NCI-H510A (cell line): ENCODE results near the gene GNAI2.
"Not testable (repeated sequence)": the region's sequence is repeated elsewhere in the genome, so short reads cannot be mapped to it uniquely, and the experiment has no call there.

Experiments
- DNase-seq: peaks from one replicate; lab custom pipeline; 2025; lab: John Stamatoyannopoulos, UW

The GNAI2 gene

GRCh38 chr3:50264383-50264963 is 28.5 kb downstream of the GNAI2 start:
- DNase-seq, result no peak

- DNase-seq, result no peak
Measured at GRCh38 chr3:50264964-50265485, 29.0 kb downstream of the GNAI2 start.

GRCh38 chr3:50265571-50265970 is 29.6 kb downstream of the GNAI2 start:
- no peak for DNase-seq

- no peak for DNase-seq
Measured at GRCh38 chr3:50266017-50266416, 30.0 kb downstream of the GNAI2 start.

- DNase-seq, result no peak
Measured at GRCh38 chr3:50266836-50267235, 30.8 kb downstream of the GNAI2 start.

- no peak for DNase-seq
Measured at GRCh38 chr3:50267280-50267913, 31.4 kb downstream of the GNAI2 start.

GRCh38 chr3:50268276-50268675 is 32.3 kb downstream of the GNAI2 start:
- DNase-seq, result no peak

GRCh38 chr3:50268703-50269451 is 32.9 kb downstream of the GNAI2 start, which contains the start of gene SEMA3B:
SEMA3B (plus strand) TSS chr3:50269147; CDS start chr3:50269241, 94 bp downstream.
- DNase-seq, result no peak

- DNase-seq, result no peak
Measured at GRCh38 chr3:50269460-50269859, 33.5 kb downstream of the GNAI2 start.

GRCh38 chr3:50269977-50270413 is 34.0 kb downstream of the GNAI2 start:
- DNase-seq, result no peak

GRCh38 chr3:50270422-50271224 is 34.6 kb downstream of the GNAI2 start:
- no peak for DNase-seq

- DNase-seq, result no peak
Measured at GRCh38 chr3:50271314-50271936, 35.4 kb downstream of the GNAI2 start.

- DNase-seq, result not testable (repeated sequence)
Measured at GRCh38 chr3:50272538-50272910, 36.5 kb downstream of the GNAI2 start.

- DNase-seq, result peak; percentile 19
Measured at GRCh38 chr3:50272911-50273688, 37.1 kb downstream of the GNAI2 start.

GRCh38 chr3:50273689-50274065 is 37.7 kb downstream of the GNAI2 start:
- no peak for DNase-seq

- peak; percentile 23 for DNase-seq
Measured at GRCh38 chr3:50274371-50275104, 38.5 kb downstream of the GNAI2 start.

- no peak for DNase-seq
Measured at GRCh38 chr3:50275141-50275995, 39.4 kb downstream of the GNAI2 start.

- DNase-seq, result peak; percentile 52
Measured at GRCh38 chr3:50275996-50276761, 40.2 kb downstream of the GNAI2 start.

GRCh38 chr3:50276762-50277101 is 40.7 kb downstream of the GNAI2 start:
- DNase-seq, result no peak
